ENCODE data around the gene DHRS11. TPM values are rescaled to one million over a fixed set of nuclear protein-coding genes. Genes with fewer than 3 reads are reported as not detected.

DHRS11 gene
- total and polyA plus RNA-seq, 2 experiments from 2014 or later, result 23.4 to 36.7 TPM

GRCh38 chr17:36546418-36547093 lies 45.1 kb upstream of the DHRS11 start:
- peaks cover 24% of the 10 kb centered on the region for H3K4me1 ChIP-seq (ENCODE audit: insufficient read depth)
- peak overlapping the region; percentile 96 for H3K27ac ChIP-seq (ENCODE audit: low read depth)
- Mint-ChIP-seq H3K9me3 (no peaks in the 10 kb centered on the region), H3K4me3 (peak overlapping the region; percentile 95), H3K4me1 (peaks cover 16% of the 10 kb centered on the region; the same call in 2 of the 3 replicates), H3K27ac (peak overlapping the region; percentile 98), H3K36me3 (ENCODE audit: low read depth) (peaks cover 6% of the 10 kb centered on the region), H3K27me3 (ENCODE audit: insufficient read depth, low read depth, poor library complexity) (peaks cover 12% of the 10 kb centered on the region)
- H2AFZ ChIP-seq, result no peak overlapping the region
- no peak for ATAC-seq
- no peak for DNase-seq (ENCODE audit: low spot score)
- H4K20me1 ChIP-seq (replicated peaks; ENCODE audit: insufficient read depth), result peaks cover 17% of the 10 kb centered on the region
- no peaks in the 10 kb centered on the region for H3K27me3 ChIP-seq (ENCODE audit: insufficient read depth)
- no peak for TF ChIP-seq CTCF (conservative IDR thresholded peaks at IDR 0.05; ENCODE audit: low read depth in 2 of 2)
- TF ChIP-seq ETS1 (IDR thresholded peaks at IDR 0.05), result no peak
- TF ChIP-seq POLR2AphosphoS5 (IDR thresholded peaks at IDR 0.05; ENCODE audit: low read depth), result no peak
- TF ChIP-seq JUNB (IDR thresholded peaks at IDR 0.05; ENCODE audit: unreplicated experiment), result no peak
- no peak for TF ChIP-seq ZNF114 (CRISPR knock-in tag; IDR thresholded peaks at IDR 0.05)
- no peak for TF ChIP-seq EZH2 (IDR thresholded peaks at IDR 0.05; ENCODE audit: low read depth, unreplicated experiment)
- peak overlapping the region; percentile 91 for H3K4me2 ChIP-seq
- H3K4me3 ChIP-seq, result peak overlapping the region; percentile 84
- H3F3A ChIP-seq (replicated peaks; ENCODE audit: low read depth), result peaks cover 9% of the 10 kb centered on the region
- no peaks in the 10 kb centered on the region for H3K36me3 ChIP-seq (ENCODE audit: insufficient read depth)
- H3K9me2 ChIP-seq (ENCODE audit: insufficient read depth), result no peaks in the 10 kb centered on the region
- peaks cover 70% of the 10 kb centered on the region for H3K79me2 ChIP-seq (replicated peaks; ENCODE audit: insufficient read depth)

- ATAC-seq (no peak), DNase-seq (ENCODE audit: low spot score) (no peak)
- H4K20me1 ChIP-seq (replicated peaks; ENCODE audit: insufficient read depth), result peaks cover 17% of the 10 kb centered on the region
- Mint-ChIP-seq H3K4me3 (peak overlapping the region; percentile 95), H3K36me3 (ENCODE audit: low read depth) (peaks cover 6% of the 10 kb centered on the region), H3K27me3 (ENCODE audit: insufficient read depth, low read depth, poor library complexity) (peaks cover 10% of the 10 kb centered on the region), H3K4me1 (peaks cover 16% of the 10 kb centered on the region; the same call in 2 of the 3 replicates), H3K27ac (peak overlapping the region; percentile 76; the same call in 1 of the 2 replicates), H3K9me3 (no peaks in the 10 kb centered on the region)
- H3K27me3 ChIP-seq (ENCODE audit: insufficient read depth), result no peaks in the 10 kb centered on the region
- H3K27ac ChIP-seq (ENCODE audit: low read depth), result no peak overlapping the region
- H2AFZ ChIP-seq, result no peak overlapping the region
- peaks cover 82% of the 10 kb centered on the region for H3K79me2 ChIP-seq (replicated peaks; ENCODE audit: insufficient read depth)
- H3K36me3 ChIP-seq (ENCODE audit: insufficient read depth), result no peaks in the 10 kb centered on the region
- peak overlapping the region; percentile 91; the same call in 1 of the 2 replicates for H3K4me2 ChIP-seq
- H3K4me3 ChIP-seq, result peak overlapping the region; percentile 84
- peaks cover 24% of the 10 kb centered on the region for H3K4me1 ChIP-seq (ENCODE audit: insufficient read depth)
- H3F3A ChIP-seq (replicated peaks; ENCODE audit: low read depth), result peaks cover 9% of the 10 kb centered on the region
- H3K9me2 ChIP-seq (ENCODE audit: insufficient read depth), result no peaks in the 10 kb centered on the region
- TF ChIP-seq ZNF114 (CRISPR knock-in tag; IDR thresholded peaks at IDR 0.05) (no peak), CTCF (conservative IDR thresholded peaks at IDR 0.05; ENCODE audit: low read depth in 2 of 2) (no peak), ZNF462 (CRISPR knock-in tag; IDR thresholded peaks at IDR 0.05) (no peak), EZH2 (IDR thresholded peaks at IDR 0.05; ENCODE audit: low read depth, unreplicated experiment) (no peak), POLR2AphosphoS5 (IDR thresholded peaks at IDR 0.05; ENCODE audit: low read depth) (no peak), CREB1 (CRISPR knock-in tag; IDR thresholded peaks at IDR 0.05; ENCODE audit: low read depth) (no peak), STAT1 (IDR thresholded peaks at IDR 0.05; ENCODE audit: unreplicated experiment) (no peak)
These were observed 43.9 kb upstream of the DHRS11 start for GRCh38 chr17:36547776-36548175.
